Upper lobe of left lung (tissue), 6 donors: ENCODE data around the gene BABAM2. TPM values are rescaled to one million over a fixed set of nuclear protein-coding genes. Genes with fewer than 3 reads are reported as not detected.

ENCODE experiments used
- ATAC-seq, 2 donors: fragments of 200-7000 bp; cut with Tn5 transposase; one replicate each; pipeline ENCODE4 v1.9.1; 2022; ENCODE audit warnings: mild to moderate bottlenecking in 2 of 2, moderate library complexity in 2 of 2; ENCODE audit not compliant: low FRiP score in 2 of 2
- DNase-seq, 2 donors: peaks; one replicate each; pipeline ENCODE4 v3.0.0-alpha.2; 2019 to 2020
- H3K27ac ChIP-seq, 4 donors: fragments of 200-600 bp; sonication (generic); one replicate each; pipeline ENCODE4 v1.5.1; 2016 to 2019
- H3K27me3 ChIP-seq, 4 donors: fragments of 200-600 bp; sonication (generic); one replicate each; pipeline ENCODE4 v1.5.1; 2017 to 2019
- H3K36me3 ChIP-seq, 4 donors: fragments of 200-600 bp; sonication (generic); one replicate each; pipeline ENCODE4 v1.5.1; 2016 to 2019
- H3K4me1 ChIP-seq, 4 donors: fragments of 200-600 bp; sonication (generic); one replicate each; pipeline ENCODE4 v1.5.1; 2018 to 2019
- H3K4me3 ChIP-seq, 4 donors: fragments of 200-600 bp; sonication (generic); one replicate each; pipeline ENCODE4 v1.5.1; 2017 to 2019; ENCODE audit warnings: mild to moderate bottlenecking in 2 of 4, moderate library complexity in 1 of 4
- H3K9me3 ChIP-seq, 4 donors: fragments of 200-600 bp; sonication (generic); one replicate each; pipeline ENCODE4 v1.5.1; 2018 to 2019
- EP300 ChIP-seq, 4 donors: sonication (generic); formaldehyde crosslinking; IDR thresholded peaks; one replicate each; pipeline ENCODE4 v1.5.1; 2017; ENCODE audit warnings: antibody characterized with exemption in 4 of 4, control low read depth in 2 of 4
- POLR2A ChIP-seq, 4 donors: fragments of 450-650 bp; IDR thresholded peaks; one replicate each; pipeline ENCODE4 v1.5.1; 2016 to 2017; ENCODE audit warnings: antibody characterized with exemption in 4 of 4, mild to moderate bottlenecking in 2 of 4
- POLR2AphosphoS5 ChIP-seq, 2 donors: sonication (generic); formaldehyde crosslinking; IDR thresholded peaks; one replicate each; pipeline ENCODE4 v1.5.1; 2017; ENCODE audit warnings: antibody characterized with exemption in 2 of 2
- whole genome bisulfite sequencing, 2 donors: methylation state at CpG; one replicate each; pipeline ENCODE4 v1.1.5; 2017 to 2018; 5-methylcytosine and 5-hydroxymethylcytosine counted together
- total RNA-seq, 6 donors: library from RNA; depleted of rRNA in 4 of 6; stranded (reverse); fragments of >200 nt in 4 of 6; gene quantifications; one replicate each; pipeline versions ENCODE4 v1.1.0 to v1.2.1, GENCODE V29; 2016 to 2021
- TF ChIP-seq, protein P1 (sequence below), 6 experiments: fragments of 450-650 bp in 4 of 6; fragments of 200-600 bp in 2 of 6; sonication (generic) in 2 of 6; IDR thresholded peaks; one replicate each; pipeline ENCODE4 v1.5.1; 2016 to 2019; ENCODE audit warnings: antibody characterized with exemption in 6 of 6
- donor health status: DM: no; HTN: no; CAD: no; lungs with moderate emphysema.
- donor health status: DM: no; HTN: yes; CAD: no; lungs with severe emphysema.

BABAM2 gene
- total RNA-seq, 6 donors from 2014 or later: 23.0 to 44.0 (median 38.2) TPM

GRCh38 chr2:28128281-28128950, 237.9 kb downstream of the BABAM2 start:
- TF ChIP-seq, protein P1, sequence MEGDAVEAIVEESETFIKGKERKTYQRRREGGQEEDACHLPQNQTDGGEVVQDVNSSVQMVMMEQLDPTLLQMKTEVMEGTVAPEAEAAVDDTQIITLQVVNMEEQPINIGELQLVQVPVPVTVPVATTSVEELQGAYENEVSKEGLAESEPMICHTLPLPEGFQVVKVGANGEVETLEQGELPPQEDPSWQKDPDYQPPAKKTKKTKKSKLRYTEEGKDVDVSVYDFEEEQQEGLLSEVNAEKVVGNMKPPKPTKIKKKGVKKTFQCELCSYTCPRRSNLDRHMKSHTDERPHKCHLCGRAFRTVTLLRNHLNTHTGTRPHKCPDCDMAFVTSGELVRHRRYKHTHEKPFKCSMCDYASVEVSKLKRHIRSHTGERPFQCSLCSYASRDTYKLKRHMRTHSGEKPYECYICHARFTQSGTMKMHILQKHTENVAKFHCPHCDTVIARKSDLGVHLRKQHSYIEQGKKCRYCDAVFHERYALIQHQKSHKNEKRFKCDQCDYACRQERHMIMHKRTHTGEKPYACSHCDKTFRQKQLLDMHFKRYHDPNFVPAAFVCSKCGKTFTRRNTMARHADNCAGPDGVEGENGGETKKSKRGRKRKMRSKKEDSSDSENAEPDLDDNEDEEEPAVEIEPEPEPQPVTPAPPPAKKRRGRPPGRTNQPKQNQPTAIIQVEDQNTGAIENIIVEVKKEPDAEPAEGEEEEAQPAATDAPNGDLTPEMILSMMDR (IDR thresholded peaks at IDR 0.05): no peak
- TF ChIP-seq POLR2AphosphoS5 (IDR thresholded peaks at IDR 0.05) (no peak), POLR2A (IDR thresholded peaks at IDR 0.05) (no peak), EP300 (IDR thresholded peaks at IDR 0.05) (no peak)
- Histone ChIP-seq H3K36me3 (no peaks in the 10 kb centered on the region), H3K9me3 (no peaks in the 10 kb centered on the region), H3K4me3 (no peak overlapping the region), H3K27ac (no peak overlapping the region), H3K4me1 (peaks cover 0 to 3% (median 0%) of the 10 kb centered on the region in 4 donors), H3K27me3 (no peaks in the 10 kb centered on the region)
- ATAC-seq (no peak), DNase-seq (no peak)
- WGBS, 2 donors: 80 to 82% methylated on average over 2 of the region's 2 CpGs

DNA sequence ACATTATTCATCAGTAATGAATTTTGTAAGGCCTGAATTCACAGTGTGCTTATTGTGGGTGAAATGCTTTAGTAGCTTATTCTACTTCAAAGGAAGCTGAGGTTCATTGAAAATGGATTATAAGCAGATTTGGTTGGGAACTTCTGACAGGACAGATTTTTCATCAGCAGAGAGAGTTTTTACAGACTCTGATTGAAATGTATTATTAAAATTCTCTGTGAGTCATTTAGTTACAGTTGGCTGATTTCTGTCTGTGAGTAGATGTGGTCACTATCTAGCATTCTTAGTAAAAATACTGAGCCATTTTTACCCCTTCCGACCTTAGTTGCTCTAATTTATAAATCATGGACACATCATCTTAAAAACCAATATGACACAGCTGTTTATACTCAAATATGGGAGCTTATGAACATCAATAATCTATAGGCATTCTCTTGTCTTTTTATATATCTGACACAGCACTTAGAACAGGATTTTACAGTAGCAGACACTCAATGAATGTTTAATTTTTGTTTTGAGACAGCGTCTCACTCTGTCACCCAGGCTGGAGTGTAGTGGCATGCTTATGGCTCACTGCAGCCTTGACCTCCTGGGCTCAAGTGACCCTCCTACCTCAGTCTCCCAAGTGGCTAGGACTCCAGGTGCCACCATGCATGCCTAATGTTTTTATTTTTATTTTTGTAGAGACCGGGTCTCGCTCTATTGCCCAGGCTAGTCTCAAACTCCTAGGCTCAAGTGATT, 239.6 kb downstream of the BABAM2 start:
- Histone ChIP-seq H3K9me3 (no peaks in the 10 kb centered on the region), H3K27ac (no peak overlapping the region), H3K27me3 (no peaks in the 10 kb centered on the region), H3K4me3 (no peak overlapping the region), H3K4me1 (peaks cover 3 to 11% (median 9%) of the 10 kb centered on the region in 4 donors), H3K36me3 (no peaks in the 10 kb centered on the region)
- no peak for TF ChIP-seq POLR2A (IDR thresholded peaks at IDR 0.05)
- TF ChIP-seq POLR2AphosphoS5 (IDR thresholded peaks at IDR 0.05): no peak
- TF ChIP-seq, protein P1 (IDR thresholded peaks at IDR 0.05): no peak
- no peak for TF ChIP-seq EP300 (IDR thresholded peaks at IDR 0.05)
- ATAC-seq (no peak), DNase-seq (no peak)
- WGBS, 2 donors: 87 to 97% methylated on average over 4 of the region's 4 CpGs

DNA sequence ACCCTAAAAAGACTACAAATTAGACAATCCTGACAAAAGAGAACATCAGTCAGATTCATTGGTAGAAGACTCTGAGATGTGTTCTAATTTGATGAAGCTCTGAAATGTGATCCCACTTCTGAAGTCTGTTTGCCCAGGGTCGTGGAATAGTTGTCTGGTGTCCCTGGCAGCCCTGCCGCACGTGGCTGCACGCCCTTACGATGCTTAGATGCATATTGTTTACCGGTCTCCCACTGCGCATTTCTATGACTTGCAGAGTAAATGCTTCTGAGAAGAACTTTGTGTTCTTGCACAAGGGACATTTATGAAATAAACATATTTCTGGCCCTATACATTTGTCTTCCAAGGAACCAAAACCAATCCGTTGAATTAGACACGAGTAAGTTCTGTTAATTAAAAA, 243.2 kb downstream of the BABAM2 start:
- ATAC-seq (no peak), DNase-seq (no peak)
- Histone ChIP-seq H3K36me3 (no peaks in the 10 kb centered on the region), H3K27me3 (no peaks in the 10 kb centered on the region), H3K4me3 (no peak overlapping the region), H3K4me1 (peaks cover 10 to 12% (median 10%) of the 10 kb centered on the region in 4 donors), H3K27ac (no peak overlapping the region), H3K9me3 (no peaks in the 10 kb centered on the region)
- WGBS, 2 donors: 94 to 96% methylated on average over 9 of the region's 9 CpGs
- TF ChIP-seq POLR2AphosphoS5 (IDR thresholded peaks at IDR 0.05) (no peak), POLR2A (IDR thresholded peaks at IDR 0.05) (no peak), EP300 (IDR thresholded peaks at IDR 0.05) (no peak)
- TF ChIP-seq, protein P1 (IDR thresholded peaks at IDR 0.05): no peak

GRCh38 chr2:28134262-28134812, 243.8 kb downstream of the BABAM2 start:
- H3K4me1 ChIP-seq: peaks cover 10 to 12% (median 10%) of the 10 kb centered on the region in 4 donors
- no peaks in the 10 kb centered on the region for H3K9me3 ChIP-seq
- TF ChIP-seq EP300 (IDR thresholded peaks at IDR 0.05): no peak
- no peak for TF ChIP-seq POLR2A (IDR thresholded peaks at IDR 0.05)
- TF ChIP-seq, protein P1 (IDR thresholded peaks at IDR 0.05): no peak
- TF ChIP-seq POLR2AphosphoS5 (IDR thresholded peaks at IDR 0.05): no peak
- WGBS, 2 donors: 42 to 57% methylated on average over 4 of the region's 4 CpGs
- no peak overlapping the region for H3K4me3 ChIP-seq
- H3K27ac ChIP-seq: peak overlapping the region in 1 of 4 donors; percentile 25
- ATAC-seq (peak; percentile 88 to 91), DNase-seq (peak in 1 of 2 donors; percentile 67)
- H3K36me3 ChIP-seq: no peaks in the 10 kb centered on the region
- H3K27me3 ChIP-seq: no peaks in the 10 kb centered on the region
